GM21447 (cell line): ENCODE results near the gene TCFL5.

ENCODE experiments used
- ATAC-seq: cut with Tn5 transposase; IDR thresholded peaks from one replicate; pipeline ENCODE4 v1.9.1; 2021; ENCODE audit not compliant: unreplicated experiment

Gene TCFL5

GRCh38 chr20:62814060-62814708 lies 47.4 kb downstream of the TCFL5 start:
- no peak for ATAC-seq

GRCh38 chr20:62813588-62813987 lies 48.0 kb downstream of the TCFL5 start:
- no peak for ATAC-seq

- no peak for ATAC-seq
Measured at GRCh38 chr20:62812907-62813200, 48.8 kb downstream of the TCFL5 start.

- ATAC-seq = no peak
Measured at GRCh38 chr20:62812181-62812906, 49.3 kb downstream of the TCFL5 start.

GRCh38 chr20:62811720-62812119 lies 49.9 kb downstream of the TCFL5 start:
- no peak for ATAC-seq

- no peak for ATAC-seq
Measured at GRCh38 chr20:62811320-62811719, 50.3 kb downstream of the TCFL5 start.

GRCh38 chr20:62809530-62810428 lies 51.8 kb downstream of the TCFL5 start:
- no peak for ATAC-seq

GRCh38 chr20:62808211-62808865 lies 53.3 kb downstream of the TCFL5 start:
- no peak for ATAC-seq

GRCh38 chr20:62807444-62808210 lies 54.0 kb downstream of the TCFL5 start:
- ATAC-seq = no peak

GRCh38 chr20:62806383-62807050 lies 55.1 kb downstream of the TCFL5 start:
- no peak for ATAC-seq

GRCh38 chr20:62805711-62806382 lies 55.8 kb downstream of the TCFL5 start:
- ATAC-seq = no peak

- ATAC-seq = no peak
Measured at GRCh38 chr20:62805155-62805710, 56.4 kb downstream of the TCFL5 start.

GRCh38 chr20:62804627-62805154 lies 56.9 kb downstream of the TCFL5 start, which contains the start of gene OGFR:
Gene OGFR, plus strand, starts transcription at chr20:62804835. Its CDS starts 25 bp downstream, at chr20:62804860.
- ATAC-seq = no peak

- ATAC-seq = no peak
Measured at GRCh38 chr20:62804021-62804626, 57.5 kb downstream of the TCFL5 start.

GRCh38 chr20:62802026-62802712 lies 59.5 kb downstream of the TCFL5 start:
- ATAC-seq = no peak

- ATAC-seq = no peak
Measured at GRCh38 chr20:62801284-62802010, 60.2 kb downstream of the TCFL5 start.
